ENCODE results near the gene UCN2. TPM values are rescaled to one million over a fixed set of nuclear protein-coding genes. Genes with fewer than 3 reads are reported as not detected.

Gene UCN2
- total and polyA plus RNA-seq, 2 of the 4 experiments (the other 2 are of a cell fraction) = 0.54 to 2.7 TPM

DNA sequence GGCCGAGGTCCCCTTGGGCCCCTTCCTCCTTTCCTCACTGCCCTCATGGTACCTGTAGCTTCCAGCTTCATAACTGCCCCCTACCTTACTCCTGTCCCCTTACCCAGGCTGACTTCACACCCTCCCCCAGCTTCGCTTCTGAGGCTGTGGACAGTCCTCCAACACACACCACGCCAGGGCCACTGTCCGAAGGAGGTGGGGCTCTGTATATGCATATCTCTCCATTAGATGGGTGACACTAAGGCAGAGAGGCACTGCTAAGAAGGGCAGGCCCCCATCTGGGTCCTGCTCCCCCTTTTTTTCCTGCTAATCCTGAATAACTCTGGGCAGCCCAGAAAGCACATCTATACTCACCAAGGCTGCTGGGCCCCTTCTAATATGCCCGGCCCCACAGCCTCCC lies 32.6 kb upstream of the UCN2 start (continued):
- no peak for TF ChIP-seq MAZ (IDR thresholded peaks at IDR 0.05; ENCODE audit: borderline replicate concordance, low read depth, low read length)
- TF ChIP-seq RFX5 (IDR thresholded peaks at IDR 0.05; ENCODE audit: low read depth, low read length) = no peak
- TF ChIP-seq BHLHE40 (IDR thresholded peaks at IDR 0.05; ENCODE audit: low read depth, low read length) = no peak

DNA sequence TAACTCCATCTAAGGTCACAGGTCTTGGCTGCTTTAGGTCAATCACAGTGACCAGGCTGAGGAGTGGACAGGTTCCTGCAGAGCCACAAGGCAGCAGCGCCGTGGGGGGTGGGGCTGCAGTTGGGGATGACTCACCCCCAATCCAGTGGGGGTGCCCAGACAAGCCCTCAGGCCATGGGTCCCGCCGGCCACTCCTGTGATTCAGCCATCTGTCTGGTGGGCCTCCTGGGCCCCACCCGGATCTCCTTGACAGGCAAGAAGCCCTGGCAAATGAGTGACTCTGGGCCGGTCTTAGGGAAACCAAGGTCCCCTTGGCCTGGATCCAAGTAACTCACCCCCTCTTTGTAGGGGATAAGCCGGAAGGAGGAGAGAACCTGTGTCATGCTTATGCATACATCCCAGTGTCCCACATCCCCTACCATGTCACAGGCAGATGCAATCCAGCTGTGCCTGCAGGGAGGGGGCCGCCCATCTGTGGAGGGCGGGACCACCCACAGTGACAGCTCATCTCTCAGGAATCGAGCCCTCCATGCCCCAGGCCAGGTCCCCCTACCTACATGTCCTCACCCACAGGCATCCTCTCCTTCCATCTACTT lies 32.0 kb upstream of the UCN2 start:
- Histone ChIP-seq H3K4me3 (ENCODE audit: insufficient read depth, low read depth, low read length) (no peak overlapping the region), H3K23ac (ENCODE audit: low read depth, low read length) (peak overlapping the region; percentile 89), H3K9me3 (ENCODE audit: control insufficient read depth, insufficient read depth, low read length) (no peaks in the 10 kb centered on the region), H3K9ac (ENCODE audit: low read depth, low read length) (no peak overlapping the region), H3K14ac (replicated peaks; ENCODE audit: low read depth, low read length) (peak overlapping the region; percentile 87), H3K27me3 (ENCODE audit: control insufficient read depth, insufficient read depth, low read length) (no peaks in the 10 kb centered on the region), H3K4ac (ENCODE audit: low read depth, low read length) (peak overlapping the region; percentile 99), H2BK20ac (ENCODE audit: low read depth, low read length) (peak overlapping the region; percentile 99), H3K9me1 (ENCODE audit: insufficient read depth, low read length) (peaks cover 68% of the 10 kb centered on the region), H4K8ac (ENCODE audit: low read depth in 2 of 2, low read length in 2 of 2) (peak overlapping the region; percentile 85 to 90), H2BK15ac (ENCODE audit: low read depth, low read length) (peak overlapping the region; percentile 97), H3K4me2 (ENCODE audit: low read depth, low read length) (peak overlapping the region; percentile 64), H3K79me1 (ENCODE audit: low read depth in 1 of 2, low read length in 2 of 2) (peaks cover 30 to 82% of the 10 kb centered on the region in 2 experiments), H3K56ac (ENCODE audit: extremely low read depth, insufficient read depth, low read length) (peak overlapping the region; percentile 71), H3K27ac (ENCODE audit: insufficient read depth, low read length) (peak overlapping the region; percentile 94), H3K36me3 (ENCODE audit: control insufficient read depth, insufficient read depth, low read length) (peaks cover 43% of the 10 kb centered on the region), H4K20me1 (ENCODE audit: insufficient read depth, low read length) (peaks cover 17% of the 10 kb centered on the region), H2AFZ (replicated peaks; ENCODE audit: low read length, poor library complexity) (peak overlapping the region; percentile 87), H3K4me1 (ENCODE audit: control insufficient read depth, insufficient read depth, low read length) (peaks cover 54% of the 10 kb centered on the region), H2AK5ac (ENCODE audit: low read depth, low read length) (peak overlapping the region; percentile 100), H3K18ac (ENCODE audit: low read depth, low read length) (peak overlapping the region; percentile 77), H2AK9ac (replicated peaks; ENCODE audit: low read depth, low read length, poor library complexity) (peak overlapping the region; percentile 98), H4K91ac (ENCODE audit: insufficient read depth, low read depth, low read length) (peak overlapping the region; percentile 98), H2BK120ac (ENCODE audit: low read depth, low read length) (peak overlapping the region; percentile 85), H2BK5ac (ENCODE audit: low read depth, low read length, poor library complexity, severe bottlenecking) (peak overlapping the region; percentile 97), H4K5ac (ENCODE audit: low read depth, low read length) (peak overlapping the region; percentile 72)
- peak; percentile 60; the same call in 1 of the 2 replicates for TF ChIP-seq NFE2L2 (IDR thresholded peaks at IDR 0.05; ENCODE audit: low read depth, low read length)
- TF ChIP-seq FOS (IDR thresholded peaks at IDR 0.05; ENCODE audit: low read depth, low read length) = peak; percentile 98
- TF ChIP-seq RAD21 (IDR thresholded peaks at IDR 0.05; ENCODE audit: low read length) = no peak
- TF ChIP-seq CHD1 (IDR thresholded peaks at IDR 0.05; ENCODE audit: low read depth, low read length) = peak; percentile 80; the same call in 1 of the 2 replicates
- peak; percentile 57; the same call in 1 of the 2 replicates for TF ChIP-seq BHLHE40 (IDR thresholded peaks at IDR 0.05; ENCODE audit: low read depth, low read length)
- no peak for TF ChIP-seq MAFK (IDR thresholded peaks at IDR 0.05; ENCODE audit: low read depth, low read length)
- CTCF ChIA-PET = no interaction called here
- in situ Hi-C loops (cut with MboI; ENCODE audit: low sequenced_read_pairs) = no loop called here
- DNase-seq (peak; percentile 86), ATAC-seq (ENCODE audit: low read depth) (peak; percentile 46)
- POLR2A ChIA-PET (ENCODE audit: unreplicated experiment) = no interaction called here
- BruUV-seq (replicated peaks) = no TSS peak
- 5% methylated on average over 4 of the region's 10 CpGs; no CpG with 5 or more reads in 1 of the 2 experiments for WGBS, 2 experiments (ENCODE audit: extremely low coverage in 2 of 2, insufficient read length in 1 of 2)
- intact Hi-C loops (cut with micrococcal nuclease) = no loop called here
- dilution Hi-C loops (cut with HindIII; ENCODE audit: low sequenced_read_pairs, unreplicated experiment) = no loop called here
